ENCODE results near the gene DKKL1.

DNA sequence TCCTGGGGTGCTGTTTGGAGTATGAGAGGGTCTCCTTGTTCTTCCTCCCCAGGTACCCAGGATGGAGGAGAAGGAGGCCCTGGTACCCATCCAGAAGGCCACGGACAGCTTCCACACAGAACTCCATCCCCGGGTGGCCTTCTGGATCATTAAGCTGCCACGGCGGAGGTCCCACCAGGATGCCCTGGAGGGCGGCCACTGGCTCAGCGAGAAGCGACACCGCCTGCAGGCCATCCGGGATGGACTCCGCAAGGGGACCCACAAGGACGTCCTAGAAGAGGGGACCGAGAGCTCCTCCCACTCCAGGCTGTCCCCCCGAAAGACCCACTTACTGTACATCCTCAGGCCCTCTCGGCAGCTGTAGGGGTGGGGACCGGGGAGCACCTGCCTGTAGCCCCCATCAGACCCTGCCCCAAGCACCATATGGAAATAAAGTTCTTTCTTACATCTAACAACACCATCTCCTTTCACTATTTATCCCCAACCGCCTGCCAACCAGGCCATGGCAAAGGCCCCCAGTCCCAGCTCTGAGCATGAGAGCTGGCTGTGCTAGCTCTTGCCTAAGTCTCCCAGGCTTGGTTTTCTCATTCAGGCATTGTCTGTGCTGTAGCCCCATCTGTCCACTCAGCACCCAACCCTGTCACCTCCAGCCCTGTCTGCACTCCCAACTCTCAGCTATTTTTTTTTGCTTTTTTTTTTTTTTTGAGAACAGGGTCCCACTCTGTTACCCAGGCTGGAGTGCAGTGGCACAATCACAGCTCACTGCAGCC lies 11.2 kb downstream of the DKKL1 start:
- TF ChIP-seq, protein P1, sequence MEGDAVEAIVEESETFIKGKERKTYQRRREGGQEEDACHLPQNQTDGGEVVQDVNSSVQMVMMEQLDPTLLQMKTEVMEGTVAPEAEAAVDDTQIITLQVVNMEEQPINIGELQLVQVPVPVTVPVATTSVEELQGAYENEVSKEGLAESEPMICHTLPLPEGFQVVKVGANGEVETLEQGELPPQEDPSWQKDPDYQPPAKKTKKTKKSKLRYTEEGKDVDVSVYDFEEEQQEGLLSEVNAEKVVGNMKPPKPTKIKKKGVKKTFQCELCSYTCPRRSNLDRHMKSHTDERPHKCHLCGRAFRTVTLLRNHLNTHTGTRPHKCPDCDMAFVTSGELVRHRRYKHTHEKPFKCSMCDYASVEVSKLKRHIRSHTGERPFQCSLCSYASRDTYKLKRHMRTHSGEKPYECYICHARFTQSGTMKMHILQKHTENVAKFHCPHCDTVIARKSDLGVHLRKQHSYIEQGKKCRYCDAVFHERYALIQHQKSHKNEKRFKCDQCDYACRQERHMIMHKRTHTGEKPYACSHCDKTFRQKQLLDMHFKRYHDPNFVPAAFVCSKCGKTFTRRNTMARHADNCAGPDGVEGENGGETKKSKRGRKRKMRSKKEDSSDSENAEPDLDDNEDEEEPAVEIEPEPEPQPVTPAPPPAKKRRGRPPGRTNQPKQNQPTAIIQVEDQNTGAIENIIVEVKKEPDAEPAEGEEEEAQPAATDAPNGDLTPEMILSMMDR (IDR thresholded peaks at IDR 0.05), result no peak
- TF ChIP-seq POLR2AphosphoS5 (IDR thresholded peaks at IDR 0.05) (no peak), POLR2A (IDR thresholded peaks at IDR 0.05) (no peak), EP300 (IDR thresholded peaks at IDR 0.05) (no peak)
